GM18873 (cell line): Measurements from ENCODE around the gene DGKD.
A peak's percentile ranks its signal among the peaks of the same experiment; 100 is the strongest.

ENCODE experiments used
- ATAC-seq: cut with Tn5 transposase; IDR thresholded peaks from one replicate; pipeline ENCODE4 v1.9.1; 2021; ENCODE audit warnings: mild to moderate bottlenecking, moderate library complexity, moderate number of reproducible peaks; ENCODE audit not compliant: unreplicated experiment, low FRiP score

The DGKD gene

GRCh38 chr2:233422050-233422639, 67.9 kb downstream of the DGKD start:
- ATAC-seq, result peak; percentile 54

GRCh38 chr2:233422649-233423551, 68.6 kb downstream of the DGKD start:
- ATAC-seq, result no peak

- ATAC-seq, result no peak
These were observed 69.2 kb downstream of the DGKD start for GRCh38 chr2:233423552-233423860.

GRCh38 chr2:233424154-233424951, 70.1 kb downstream of the DGKD start:
- ATAC-seq, result no peak

GRCh38 chr2:233426619-233427342, 72.5 kb downstream of the DGKD start:
- no peak for ATAC-seq

GRCh38 chr2:233428008-233428407, 73.7 kb downstream of the DGKD start:
- ATAC-seq, result no peak

- ATAC-seq, result no peak
These were observed 74.1 kb downstream of the DGKD start for GRCh38 chr2:233428438-233428837.

GRCh38 chr2:233429175-233429897, 75.0 kb downstream of the DGKD start:
- no peak for ATAC-seq

- ATAC-seq, result no peak
These were observed 75.8 kb downstream of the DGKD start for GRCh38 chr2:233430081-233430480.

GRCh38 chr2:233430651-233431050, 76.4 kb downstream of the DGKD start:
- no peak for ATAC-seq

GRCh38 chr2:233433029-233433428, 78.7 kb downstream of the DGKD start:
- ATAC-seq, result no peak

- no peak for ATAC-seq
These were observed 79.5 kb downstream of the DGKD start for GRCh38 chr2:233433794-233434193.

GRCh38 chr2:233434666-233435330, 80.5 kb downstream of the DGKD start:
- ATAC-seq, result no peak

GRCh38 chr2:233435436-233436190, 81.3 kb downstream of the DGKD start:
- no peak for ATAC-seq

GRCh38 chr2:233436191-233436581, 81.9 kb downstream of the DGKD start:
- ATAC-seq, result no peak

- ATAC-seq, result no peak
These were observed 82.6 kb downstream of the DGKD start for GRCh38 chr2:233436691-233437438.

GRCh38 chr2:233437439-233437955, 83.2 kb downstream of the DGKD start:
- no peak for ATAC-seq
